ENCODE measurements around the gene NFATC2. TPM values are rescaled to one million over a fixed set of nuclear protein-coding genes. Genes with fewer than 3 reads are reported as not detected.

NFATC2 gene
- total RNA-seq, 1 experiment from 2014 or later, result 0.61 TPM

DNA sequence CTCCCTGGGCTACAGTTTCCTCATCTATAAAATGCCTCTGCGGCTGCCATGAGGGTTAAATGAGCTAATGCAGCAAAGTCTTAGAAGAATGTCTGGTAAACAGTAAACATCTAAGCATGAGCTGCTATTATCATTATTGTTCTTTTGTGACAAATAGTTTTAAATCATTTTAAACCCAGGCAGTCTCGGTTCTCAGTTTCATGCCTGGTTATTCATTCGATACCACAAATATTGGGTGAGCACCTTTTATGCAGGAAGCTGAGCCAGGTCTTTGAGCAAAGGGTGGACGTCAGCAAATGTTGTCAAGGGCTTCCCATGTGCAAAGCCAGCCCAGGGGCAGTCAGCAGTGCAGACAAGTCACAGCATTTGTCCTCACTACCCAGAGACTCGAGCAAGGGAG, 128.7 kb downstream of the NFATC2 start:
- Histone ChIP-seq H3T11ph (ENCODE audit: low read length) (no peak overlapping the region), H2BK5ac (ENCODE audit: insufficient read length, low read length) (no peak overlapping the region), H4K8ac (replicated peaks; ENCODE audit: insufficient read length, low read depth, low read length) (no peak overlapping the region), H3K23me2 (ENCODE audit: insufficient read length, low read depth, low read length, poor library complexity, severe bottlenecking) (no peaks in the 10 kb centered on the region), H2AK5ac (ENCODE audit: insufficient read length, low read length) (no peak overlapping the region), H3K9me3 (ENCODE audit: control insufficient read depth, low read depth, low read length) (no peaks in the 10 kb centered on the region), H2BK15ac (ENCODE audit: low read depth, low read length) (no peak overlapping the region), H3K23ac (ENCODE audit: insufficient read length, low read depth, low read length) (no peak overlapping the region), H4K5ac (ENCODE audit: insufficient read length, low read depth, low read length) (no peak overlapping the region), H3K79me1 (ENCODE audit: insufficient read depth, low read depth, low read length, poor library complexity, severe bottlenecking) (no peaks in the 10 kb centered on the region), H3K4me2 (ENCODE audit: insufficient read depth, insufficient read length, low read length) (no peak overlapping the region), H4K91ac (ENCODE audit: insufficient read length, low read depth, low read length) (no peak overlapping the region), H2AFZ (ENCODE audit: low read length) (no peak overlapping the region), H2BK20ac (ENCODE audit: low read depth, low read length, poor library complexity, severe bottlenecking) (no peak overlapping the region), H4K20me1 (ENCODE audit: control insufficient read depth, insufficient read depth, insufficient read length) (no peaks in the 10 kb centered on the region), H3K56ac (ENCODE audit: insufficient read length, low read depth, low read length) (no peak overlapping the region), H3K14ac (ENCODE audit: insufficient read depth, low read length) (no peak overlapping the region), H3K4ac (ENCODE audit: low read depth, low read length) (no peak overlapping the region), H3K27me3 (ENCODE audit: insufficient read depth, low read length) (no peaks in the 10 kb centered on the region), H3K4me1 (ENCODE audit: insufficient read depth, low read length) (no peaks in the 10 kb centered on the region), H3K27ac (ENCODE audit: insufficient read length, low read depth, low read length) (no peak overlapping the region), H3K18ac (ENCODE audit: insufficient read length, low read depth, low read length) (no peak overlapping the region), H3K9ac (ENCODE audit: extremely low read depth, insufficient read length, low read length) (no peak overlapping the region), H2BK120ac (ENCODE audit: low read depth, low read length, poor library complexity, severe bottlenecking) (no peak overlapping the region), H3K79me2 (ENCODE audit: insufficient read depth, low read length) (no peaks in the 10 kb centered on the region), H2BK12ac (ENCODE audit: insufficient read length, low read depth, low read length) (no peak overlapping the region)
- WGBS (ENCODE audit: extremely low coverage, insufficient read length, low lambda C conversion rate), result no CpG with 5 or more reads among the region's 5 CpGs
- TF ChIP-seq, protein P1, sequence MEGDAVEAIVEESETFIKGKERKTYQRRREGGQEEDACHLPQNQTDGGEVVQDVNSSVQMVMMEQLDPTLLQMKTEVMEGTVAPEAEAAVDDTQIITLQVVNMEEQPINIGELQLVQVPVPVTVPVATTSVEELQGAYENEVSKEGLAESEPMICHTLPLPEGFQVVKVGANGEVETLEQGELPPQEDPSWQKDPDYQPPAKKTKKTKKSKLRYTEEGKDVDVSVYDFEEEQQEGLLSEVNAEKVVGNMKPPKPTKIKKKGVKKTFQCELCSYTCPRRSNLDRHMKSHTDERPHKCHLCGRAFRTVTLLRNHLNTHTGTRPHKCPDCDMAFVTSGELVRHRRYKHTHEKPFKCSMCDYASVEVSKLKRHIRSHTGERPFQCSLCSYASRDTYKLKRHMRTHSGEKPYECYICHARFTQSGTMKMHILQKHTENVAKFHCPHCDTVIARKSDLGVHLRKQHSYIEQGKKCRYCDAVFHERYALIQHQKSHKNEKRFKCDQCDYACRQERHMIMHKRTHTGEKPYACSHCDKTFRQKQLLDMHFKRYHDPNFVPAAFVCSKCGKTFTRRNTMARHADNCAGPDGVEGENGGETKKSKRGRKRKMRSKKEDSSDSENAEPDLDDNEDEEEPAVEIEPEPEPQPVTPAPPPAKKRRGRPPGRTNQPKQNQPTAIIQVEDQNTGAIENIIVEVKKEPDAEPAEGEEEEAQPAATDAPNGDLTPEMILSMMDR (conservative IDR thresholded peaks at IDR 0.05), result no peak
- no peaks in the 10 kb centered on the region for H3K9me3 Mint-ChIP-seq
- H3K4me3 Mint-ChIP-seq, result no peak overlapping the region
- peaks cover 21 to 22% of the 10 kb centered on the region in 2 experiments for H3K4me1 Mint-ChIP-seq
- no peaks in the 10 kb centered on the region; the same call in 1 of the 2 replicates for H3K27me3 Mint-ChIP-seq (ENCODE audit: low read depth)
- H3K27ac Mint-ChIP-seq, result no peak overlapping the region
- no peak for DNase-seq
- no peaks in the 10 kb centered on the region for H3K36me3 Mint-ChIP-seq (ENCODE audit: insufficient read depth in 1 of 3, low read depth in 3 of 3)
